SK-N-SH treated with all-trans-retinoic acid at 6 μM for 48 hours (cell line): ENCODE results near the gene CFAP45.

Source experiments
- ATAC-seq: fragments of 200-7000 bp; cut with Tn5 transposase; 3 replicates; pipeline ENCODE4 v1.9.1; 2020; ENCODE audit warnings: mild to moderate bottlenecking, moderate library complexity
- BACH2 ChIP-seq: fragments of 250-450 bp; sonication (Bioruptor Pico); IDR thresholded peaks from 2 replicates; pipeline ENCODE4 v1.9.0; 2021; ENCODE audit warnings: mild to moderate bottlenecking, borderline replicate concordance
- CSDC2 ChIP-seq: fragments of 250-450 bp; sonication (Bioruptor Pico); IDR thresholded peaks from 2 replicates; pipeline ENCODE4 v1.5.0; 2020; ENCODE audit warnings: mild to moderate bottlenecking, moderate library complexity
- ESRRG ChIP-seq: fragments of 250-450 bp; sonication (Bioruptor Pico); IDR thresholded peaks from 2 replicates; pipeline ENCODE4 v1.6.1; 2021; ENCODE audit warnings: mild to moderate bottlenecking
- GLIS3 ChIP-seq: fragments of 250-450 bp; sonication (Bioruptor Pico); IDR thresholded peaks from 2 replicates; pipeline ENCODE4 v1.5.0; 2020; ENCODE audit warnings: mild to moderate bottlenecking, moderate library complexity
- ISL1 ChIP-seq: fragments of 250-450 bp; sonication (Bioruptor Pico); IDR thresholded peaks from 2 replicates; pipeline ENCODE4 v2.1.2; 2022; ENCODE audit warnings: mild to moderate bottlenecking, moderate library complexity
- OSR1 ChIP-seq: fragments of 250-450 bp; sonication (Bioruptor Pico); IDR thresholded peaks from 2 replicates; pipeline ENCODE4 v1.8.0; 2022; ENCODE audit warnings: moderate library complexity, mild to moderate bottlenecking, inconsistent platforms
- RARB ChIP-seq: fragments of 250-450 bp; sonication (Bioruptor Pico); IDR thresholded peaks from 2 replicates; pipeline ENCODE4 v1.8.0; 2021; ENCODE audit warnings: mild to moderate bottlenecking, moderate library complexity
- SNAI2 ChIP-seq: fragments of 250-450 bp; sonication (Bioruptor Pico); IDR thresholded peaks from 2 replicates; pipeline ENCODE4 v1.5.0; 2020; ENCODE audit warnings: mild to moderate bottlenecking, moderate library complexity
- ZC3H10 ChIP-seq: fragments of 250-450 bp; sonication (Bioruptor Pico); IDR thresholded peaks from 2 replicates; pipeline ENCODE4 v1.5.1; 2021; ENCODE audit warnings: mild to moderate bottlenecking, moderate library complexity
- ZFP3 ChIP-seq: fragments of 250-450 bp; sonication (Bioruptor Pico); IDR thresholded peaks from 2 replicates; pipeline ENCODE4 v1.5.0; 2020; ENCODE audit warnings: mild to moderate bottlenecking, moderate library complexity
- ZFP30 ChIP-seq: fragments of 450-650 bp; formaldehyde crosslinking; IDR thresholded peaks from 2 replicates; pipeline ENCODE4 v1.5.0; 2022; ENCODE audit warnings: mild to moderate bottlenecking, moderate library complexity
- ZNF565 ChIP-seq: fragments of 450-650 bp; formaldehyde crosslinking; conservative IDR thresholded peaks from 2 replicates; pipeline ENCODE4 v1.5.0; 2020; ENCODE audit warnings: low read depth, mild to moderate bottlenecking, moderate library complexity
- ZNF70 ChIP-seq: fragments of 450-650 bp; formaldehyde crosslinking; IDR thresholded peaks from 2 replicates; pipeline ENCODE4 v1.5.0; 2020; ENCODE audit warnings: mild to moderate bottlenecking, moderate library complexity
- ZNF8 ChIP-seq: fragments of 450-650 bp; formaldehyde crosslinking; IDR thresholded peaks from 2 replicates; pipeline ENCODE4 v1.5.0; 2020; ENCODE audit warnings: mild to moderate bottlenecking, moderate library complexity
- TF ChIP-seq, protein P1 (sequence below): fragments of 250-450 bp; sonication (Bioruptor Pico); IDR thresholded peaks from 2 replicates; pipeline ENCODE4 v1.5.1; 2021; ENCODE audit warnings: mild to moderate bottlenecking, moderate library complexity
- TF ChIP-seq, protein P2 (sequence below): fragments of 250-450 bp; sonication (Bioruptor Pico); IDR thresholded peaks from 2 replicates; pipeline ENCODE4 v1.8.0; 2021; ENCODE audit warnings: low read depth, mild to moderate bottlenecking, moderate library complexity, borderline replicate concordance
- TF ChIP-seq, protein P3 (sequence below): fragments of 250-450 bp; sonication (Bioruptor Pico); IDR thresholded peaks from 2 replicates; pipeline ENCODE4 v1.8.0; 2020; ENCODE audit warnings: mild to moderate bottlenecking, moderate library complexity, borderline replicate concordance

Gene CFAP45

DNA sequence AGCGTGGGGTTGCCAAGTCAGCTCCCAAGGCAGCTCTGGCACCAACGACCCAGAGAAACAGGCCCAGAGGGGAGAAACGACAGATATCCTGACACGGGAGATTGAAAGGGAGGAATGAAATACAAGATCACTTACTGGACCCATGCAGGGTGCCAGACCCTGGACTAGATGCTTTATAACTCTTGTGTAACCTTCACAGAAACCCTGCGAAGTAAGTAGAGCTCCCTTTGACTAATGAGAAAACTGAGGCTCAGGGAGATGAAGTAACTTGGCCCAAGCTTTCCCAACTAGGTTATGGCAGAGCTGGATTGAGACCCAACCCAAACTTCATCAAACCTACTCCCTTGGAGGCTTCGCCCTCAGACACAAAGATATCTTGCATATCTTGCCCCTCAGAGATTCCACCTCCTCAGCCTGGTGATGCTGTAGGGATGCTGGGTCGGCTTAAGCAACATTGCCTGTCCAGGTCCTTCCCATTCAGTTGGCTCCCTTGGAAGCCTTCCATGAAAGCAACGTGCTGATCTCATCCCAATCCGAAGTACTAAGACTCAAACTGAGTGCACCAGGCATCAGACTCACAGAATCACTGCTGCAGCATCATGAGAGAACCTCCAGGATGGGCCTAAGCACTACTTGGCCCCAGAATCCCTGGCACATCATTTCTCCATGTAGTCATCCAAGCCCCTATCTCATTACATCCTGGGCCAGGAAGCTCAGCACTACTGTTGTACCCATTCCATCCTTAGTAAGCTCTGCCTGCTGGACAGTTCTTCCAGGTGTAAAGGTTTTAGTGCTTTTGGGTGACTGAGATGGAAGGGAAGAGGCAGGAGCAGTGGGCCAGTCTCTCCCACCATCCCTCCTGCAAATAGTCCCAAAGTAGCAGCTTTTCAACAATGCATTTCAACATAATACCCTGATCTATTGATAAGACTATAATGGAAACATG, 46.5 kb upstream of the CFAP45 start (continued):
- TF ChIP-seq, protein P1, sequence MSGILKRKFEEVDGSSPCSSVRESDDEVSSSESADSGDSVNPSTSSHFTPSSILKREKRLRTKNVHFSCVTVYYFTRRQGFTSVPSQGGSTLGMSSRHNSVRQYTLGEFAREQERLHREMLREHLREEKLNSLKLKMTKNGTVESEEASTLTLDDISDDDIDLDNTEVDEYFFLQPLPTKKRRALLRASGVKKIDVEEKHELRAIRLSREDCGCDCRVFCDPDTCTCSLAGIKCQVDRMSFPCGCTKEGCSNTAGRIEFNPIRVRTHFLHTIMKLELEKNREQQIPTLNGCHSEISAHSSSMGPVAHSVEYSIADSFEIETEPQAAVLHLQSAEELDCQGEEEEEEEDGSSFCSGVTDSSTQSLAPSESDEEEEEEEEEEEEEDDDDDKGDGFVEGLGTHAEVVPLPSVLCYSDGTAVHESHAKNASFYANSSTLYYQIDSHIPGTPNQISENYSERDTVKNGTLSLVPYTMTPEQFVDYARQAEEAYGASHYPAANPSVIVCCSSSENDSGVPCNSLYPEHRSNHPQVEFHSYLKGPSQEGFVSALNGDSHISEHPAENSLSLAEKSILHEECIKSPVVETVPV (CRISPR knock-in tag) = no peak
- TF ChIP-seq, protein P2, sequence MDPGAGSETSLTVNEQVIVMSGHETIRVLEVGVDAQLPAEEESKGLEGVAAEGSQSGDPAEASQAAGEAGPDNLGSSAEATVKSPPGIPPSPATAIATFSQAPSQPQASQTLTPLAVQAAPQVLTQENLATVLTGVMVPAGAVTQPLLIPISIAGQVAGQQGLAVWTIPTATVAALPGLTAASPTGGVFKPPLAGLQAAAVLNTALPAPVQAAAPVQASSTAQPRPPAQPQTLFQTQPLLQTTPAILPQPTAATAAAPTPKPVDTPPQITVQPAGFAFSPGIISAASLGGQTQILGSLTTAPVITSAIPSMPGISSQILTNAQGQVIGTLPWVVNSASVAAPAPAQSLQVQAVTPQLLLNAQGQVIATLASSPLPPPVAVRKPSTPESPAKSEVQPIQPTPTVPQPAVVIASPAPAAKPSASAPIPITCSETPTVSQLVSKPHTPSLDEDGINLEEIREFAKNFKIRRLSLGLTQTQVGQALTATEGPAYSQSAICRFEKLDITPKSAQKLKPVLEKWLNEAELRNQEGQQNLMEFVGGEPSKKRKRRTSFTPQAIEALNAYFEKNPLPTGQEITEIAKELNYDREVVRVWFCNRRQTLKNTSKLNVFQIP (CRISPR knock-in tag) = no peak
- TF ChIP-seq CSDC2 = no peak

DNA sequence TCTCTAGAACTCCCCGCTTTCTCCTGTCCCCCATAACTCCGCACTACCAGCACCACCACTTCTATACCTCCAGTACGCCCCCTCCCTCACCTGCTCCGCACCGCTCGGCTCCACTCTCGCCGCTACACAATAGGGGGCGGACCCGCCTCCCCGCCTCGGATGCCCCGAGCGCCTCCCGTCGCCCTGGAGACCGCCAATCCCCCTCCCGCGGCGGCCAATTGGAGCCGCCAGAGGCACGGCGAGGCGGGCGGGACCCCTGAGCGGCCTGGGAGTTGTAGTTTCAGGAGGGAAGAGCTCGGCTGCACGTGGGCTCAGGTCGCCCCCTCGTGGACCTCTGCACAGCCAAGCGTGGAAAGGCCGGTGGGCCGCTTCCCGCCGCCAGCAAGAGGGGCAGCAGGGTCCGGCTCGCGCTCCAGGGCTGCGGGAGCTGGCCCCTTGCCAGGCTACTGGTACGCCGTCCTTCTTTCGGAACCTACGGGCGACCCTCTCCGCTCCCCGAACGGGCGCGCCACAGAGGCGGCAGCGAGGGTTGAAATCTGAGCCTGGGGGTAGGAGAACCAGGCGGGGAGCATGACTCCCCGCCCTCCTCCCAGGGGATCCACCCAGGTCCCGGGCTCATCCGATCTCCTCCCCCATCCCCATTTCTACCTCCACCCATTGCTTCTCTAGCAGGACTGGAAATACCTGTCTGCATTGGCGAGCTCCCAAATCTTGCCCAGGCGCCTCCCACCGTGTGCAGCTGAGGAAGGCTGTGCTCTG, 45.7 kb upstream of the CFAP45 start, which contains the start of gene IGSF9:
Gene IGSF9, minus strand, starts transcription at position 131 of the 759 bp plus-strand sequence. CDS start 2,159 bp downstream, outside the sequence.
- TF ChIP-seq GLIS3 (no peak), BACH2 (CRISPR knock-in tag) (no peak), ZNF8 (CRISPR knock-in tag) (peak; percentile 46; the same call in 1 of the 2 replicates)
- ATAC-seq = peak; percentile 97

DNA sequence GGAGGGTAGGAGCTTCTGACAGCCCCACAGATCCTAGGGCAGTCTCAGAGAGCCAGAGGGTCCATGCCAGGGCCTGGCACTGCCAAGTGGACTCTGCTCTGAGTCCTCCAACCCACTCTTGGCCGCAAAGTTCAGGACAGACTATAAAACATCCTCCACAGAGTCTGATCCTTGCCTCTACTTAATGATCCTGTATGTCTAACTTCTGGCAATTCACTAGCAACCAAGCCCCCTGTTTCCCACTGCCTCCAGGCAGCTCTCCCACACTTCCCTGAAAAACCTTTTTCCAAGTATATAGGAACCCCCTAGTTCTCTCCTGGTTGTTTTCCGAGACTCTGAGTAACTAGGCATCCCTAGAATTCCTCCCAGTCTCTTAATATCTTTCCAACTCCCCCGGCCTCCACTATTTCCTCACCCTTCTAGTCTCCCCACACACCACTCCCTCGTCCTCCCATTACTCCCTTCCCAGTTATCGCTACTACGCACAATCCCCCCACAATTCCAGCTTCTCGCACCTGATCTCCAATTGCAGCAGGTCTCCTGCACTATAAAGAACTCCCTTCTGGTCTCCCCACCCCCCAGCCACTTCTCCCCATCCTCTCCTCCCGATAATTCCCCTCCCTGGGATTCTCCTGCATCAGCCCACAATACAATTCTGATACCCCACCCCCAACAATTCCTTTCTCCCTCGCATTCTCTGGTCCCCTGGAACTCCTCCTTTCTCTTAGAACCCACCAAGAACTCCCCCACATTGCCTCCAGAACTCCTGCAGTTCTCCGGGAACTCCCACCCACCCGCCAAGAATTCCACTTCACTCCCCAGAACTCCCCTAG, 44.9 kb upstream of the CFAP45 start:
- TF ChIP-seq ZNF70 (CRISPR knock-in tag) (peak; percentile 80; the same call in 1 of the 2 replicates), ZFP3 (CRISPR knock-in tag) (no peak)
- TF ChIP-seq, all 23 proteins: peak for 1
- ATAC-seq = peak; percentile 3

DNA sequence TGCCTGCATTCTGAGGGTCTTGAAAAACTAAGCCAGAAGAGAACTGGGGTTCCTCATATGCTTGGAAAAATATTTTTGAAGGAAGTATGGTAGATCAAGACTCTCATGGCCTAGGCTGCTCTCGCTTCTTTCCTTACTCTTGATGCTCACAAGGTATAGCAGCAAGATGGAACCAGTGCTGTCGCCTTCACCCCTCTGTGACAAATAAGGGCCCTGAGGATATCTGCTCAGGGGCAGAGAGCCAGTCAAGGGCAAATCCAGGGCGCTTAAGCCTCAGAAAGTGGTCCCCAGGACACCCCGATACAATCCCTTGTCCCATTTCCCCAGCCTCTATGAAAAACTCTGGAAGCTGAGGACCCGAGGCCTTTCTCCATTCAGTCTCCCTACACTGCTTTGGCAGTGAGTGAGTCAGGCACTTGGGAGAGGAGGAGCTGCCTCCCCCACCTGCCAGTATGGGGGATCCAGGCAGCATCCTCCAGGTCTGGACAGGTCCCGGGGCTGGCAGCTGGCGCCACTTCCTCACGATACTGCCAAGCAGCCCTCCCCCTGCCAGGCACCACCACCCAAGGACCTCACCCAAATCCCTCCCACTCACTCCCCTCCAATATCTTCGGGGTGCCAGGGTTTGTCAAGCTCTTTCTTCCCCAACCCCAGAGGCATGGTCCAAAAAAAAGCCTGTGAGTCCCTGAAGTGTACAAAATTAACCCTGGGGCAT, 44.1 kb upstream of the CFAP45 start:
- no peak for ATAC-seq
- TF ChIP-seq, protein P1 (CRISPR knock-in tag) = no peak
- TF ChIP-seq, protein P3, sequence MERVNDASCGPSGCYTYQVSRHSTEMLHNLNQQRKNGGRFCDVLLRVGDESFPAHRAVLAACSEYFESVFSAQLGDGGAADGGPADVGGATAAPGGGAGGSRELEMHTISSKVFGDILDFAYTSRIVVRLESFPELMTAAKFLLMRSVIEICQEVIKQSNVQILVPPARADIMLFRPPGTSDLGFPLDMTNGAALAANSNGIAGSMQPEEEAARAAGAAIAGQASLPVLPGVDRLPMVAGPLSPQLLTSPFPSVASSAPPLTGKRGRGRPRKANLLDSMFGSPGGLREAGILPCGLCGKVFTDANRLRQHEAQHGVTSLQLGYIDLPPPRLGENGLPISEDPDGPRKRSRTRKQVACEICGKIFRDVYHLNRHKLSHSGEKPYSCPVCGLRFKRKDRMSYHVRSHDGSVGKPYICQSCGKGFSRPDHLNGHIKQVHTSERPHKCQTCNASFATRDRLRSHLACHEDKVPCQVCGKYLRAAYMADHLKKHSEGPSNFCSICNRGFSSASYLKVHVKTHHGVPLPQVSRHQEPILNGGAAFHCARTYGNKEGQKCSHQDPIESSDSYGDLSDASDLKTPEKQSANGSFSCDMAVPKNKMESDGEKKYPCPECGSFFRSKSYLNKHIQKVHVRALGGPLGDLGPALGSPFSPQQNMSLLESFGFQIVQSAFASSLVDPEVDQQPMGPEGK (CRISPR knock-in tag) = no peak
- TF ChIP-seq ISL1 (no peak), ZNF70 (CRISPR knock-in tag) (no peak), ZNF565 (no peak), ESRRG (no peak)

DNA sequence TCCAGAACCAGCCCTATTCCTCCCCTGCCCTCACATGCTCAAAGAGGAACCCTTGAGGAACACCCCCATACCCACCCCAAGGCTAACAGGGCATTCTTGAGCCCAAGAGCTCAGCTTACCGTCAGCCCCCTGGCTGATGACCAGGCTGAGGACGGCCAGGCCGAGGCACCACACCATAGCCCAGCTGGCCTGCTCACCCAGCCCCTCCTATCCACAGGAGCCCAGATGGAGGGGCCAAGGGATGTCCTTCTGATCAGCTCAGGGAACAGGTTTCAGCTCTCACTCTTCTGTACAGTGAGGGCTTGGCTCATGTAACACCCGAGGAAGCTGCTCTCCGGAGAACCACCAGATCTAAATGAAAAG, 43.3 kb upstream of the CFAP45 start:
- ATAC-seq = no peak
- no peak for TF ChIP-seq SNAI2 (CRISPR knock-in tag)
- no peak for TF ChIP-seq RARB
- TF ChIP-seq OSR1 (CRISPR knock-in tag) = no peak
- no peak for TF ChIP-seq ZNF565
- TF ChIP-seq BACH2 (CRISPR knock-in tag) = no peak
- no peak for TF ChIP-seq CSDC2
- no peak for TF ChIP-seq ZNF70 (CRISPR knock-in tag)
- no peak for TF ChIP-seq ZC3H10
- TF ChIP-seq, protein P3 (CRISPR knock-in tag) = no peak
- no peak for TF ChIP-seq ZFP3 (CRISPR knock-in tag)
- TF ChIP-seq, protein P1 (CRISPR knock-in tag) = no peak
- TF ChIP-seq ZFP30 (CRISPR knock-in tag) = no peak
- TF ChIP-seq ISL1 = no peak
